HG02642 (cell line): ENCODE results near the gene LIF.
"Not testable (repeated sequence)": the region's sequence is repeated elsewhere in the genome, so short reads cannot be mapped to it uniquely, and the experiment has no call there.

Source experiments
- ATAC-seq: cut with Tn5 transposase; IDR thresholded peaks from one replicate; pipeline ENCODE4 v1.9.1; 2021; ENCODE audit warnings: mild to moderate bottlenecking; ENCODE audit not compliant: unreplicated experiment, poor library complexity

Gene LIF

GRCh38 chr22:30246814-30247376 lies 336 bp upstream of the LIF start:
- no peak for ATAC-seq

GRCh38 chr22:30245181-30245984 lies 1.2 kb downstream of the LIF start:
- no peak for ATAC-seq

GRCh38 chr22:30244641-30245040 lies 1.9 kb downstream of the LIF start:
- ATAC-seq, result no peak

- ATAC-seq, result no peak
These were observed 2.5 kb downstream of the LIF start for GRCh38 chr22:30244066-30244465.

GRCh38 chr22:30243661-30244060 lies 2.9 kb downstream of the LIF start:
- no peak for ATAC-seq

- ATAC-seq, result no peak
These were observed 4.8 kb downstream of the LIF start for GRCh38 chr22:30241576-30242371.

- ATAC-seq, result no peak
These were observed 5.8 kb downstream of the LIF start for GRCh38 chr22:30240541-30241417.

- no peak for ATAC-seq
These were observed 6.8 kb downstream of the LIF start for GRCh38 chr22:30239488-30240405.

GRCh38 chr22:30238661-30239487 lies 7.7 kb downstream of the LIF start:
- ATAC-seq, result no peak

- ATAC-seq, result no peak
These were observed 8.4 kb downstream of the LIF start for GRCh38 chr22:30238136-30238535.

- no peak for ATAC-seq
These were observed 9.7 kb downstream of the LIF start for GRCh38 chr22:30236875-30237274.

- ATAC-seq, result no peak
These were observed 10.8 kb downstream of the LIF start for GRCh38 chr22:30235687-30236170.

GRCh38 chr22:30234786-30235470 lies 11.6 kb downstream of the LIF start:
- ATAC-seq, result no peak

- not testable (repeated sequence) for ATAC-seq
These were observed 12.2 kb downstream of the LIF start for GRCh38 chr22:30234325-30234724.

GRCh38 chr22:30233582-30233981 lies 13.0 kb downstream of the LIF start:
- ATAC-seq, result no peak

- no peak for ATAC-seq
These were observed 13.8 kb downstream of the LIF start for GRCh38 chr22:30232716-30233218.

GRCh38 chr22:30230787-30231461 lies 15.6 kb downstream of the LIF start:
- ATAC-seq, result no peak
